ENCODE data around the gene SHCBP1.
"Not testable (repeated sequence)": the region's sequence is repeated elsewhere in the genome, so short reads cannot be mapped to it uniquely, and the experiment has no call there.

SHCBP1 gene, protein sequence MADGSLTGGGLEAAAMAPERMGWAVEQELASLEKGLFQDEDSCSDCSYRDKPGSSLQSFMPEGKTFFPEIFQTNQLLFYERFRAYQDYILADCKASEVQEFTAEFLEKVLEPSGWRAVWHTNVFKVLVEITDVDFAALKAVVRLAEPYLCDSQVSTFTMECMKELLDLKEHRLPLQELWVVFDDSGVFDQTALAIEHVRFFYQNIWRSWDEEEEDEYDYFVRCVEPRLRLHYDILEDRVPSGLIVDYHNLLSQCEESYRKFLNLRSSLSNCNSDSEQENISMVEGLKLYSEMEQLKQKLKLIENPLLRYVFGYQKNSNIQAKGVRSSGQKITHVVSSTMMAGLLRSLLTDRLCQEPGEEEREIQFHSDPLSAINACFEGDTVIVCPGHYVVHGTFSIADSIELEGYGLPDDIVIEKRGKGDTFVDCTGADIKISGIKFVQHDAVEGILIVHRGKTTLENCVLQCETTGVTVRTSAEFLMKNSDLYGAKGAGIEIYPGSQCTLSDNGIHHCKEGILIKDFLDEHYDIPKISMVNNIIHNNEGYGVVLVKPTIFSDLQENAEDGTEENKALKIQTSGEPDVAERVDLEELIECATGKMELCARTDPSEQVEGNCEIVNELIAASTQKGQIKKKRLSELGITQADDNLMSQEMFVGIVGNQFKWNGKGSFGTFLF

GRCh38 chr16:46621006-46621933 lies at the start of gene SHCBP1:
Gene SHCBP1, minus strand, starts transcription at chr16:46621379. Its CDS starts 20 bp downstream, at chr16:46621359.
- DNase-seq = peak; percentile 73 to 82

- no peak for DNase-seq
Measured at GRCh38 chr16:46662123-46662522, 40.9 kb upstream of the SHCBP1 start.

DNA sequence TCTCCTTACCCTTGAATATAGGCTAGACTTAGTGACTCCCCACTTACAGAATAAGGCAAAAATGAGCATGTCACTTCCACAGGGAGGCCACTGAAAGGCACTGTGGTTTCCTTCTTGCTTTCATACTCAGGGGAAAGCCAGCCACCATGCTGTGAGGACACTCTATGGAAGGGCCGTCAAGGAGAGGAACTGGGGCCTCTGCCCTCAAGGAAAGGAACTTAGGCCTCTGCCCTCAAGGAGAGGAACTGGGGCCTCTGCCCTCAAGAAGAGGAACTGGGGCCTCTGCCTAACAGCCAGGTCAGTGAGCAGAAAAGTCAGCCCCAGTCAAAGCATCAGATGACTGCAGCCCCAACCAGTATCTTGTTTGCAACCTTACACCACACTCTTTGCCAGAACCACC lies 37.7 kb upstream of the SHCBP1 start:
- peak in 1 of 2 donors; percentile 4 for DNase-seq

DNA sequence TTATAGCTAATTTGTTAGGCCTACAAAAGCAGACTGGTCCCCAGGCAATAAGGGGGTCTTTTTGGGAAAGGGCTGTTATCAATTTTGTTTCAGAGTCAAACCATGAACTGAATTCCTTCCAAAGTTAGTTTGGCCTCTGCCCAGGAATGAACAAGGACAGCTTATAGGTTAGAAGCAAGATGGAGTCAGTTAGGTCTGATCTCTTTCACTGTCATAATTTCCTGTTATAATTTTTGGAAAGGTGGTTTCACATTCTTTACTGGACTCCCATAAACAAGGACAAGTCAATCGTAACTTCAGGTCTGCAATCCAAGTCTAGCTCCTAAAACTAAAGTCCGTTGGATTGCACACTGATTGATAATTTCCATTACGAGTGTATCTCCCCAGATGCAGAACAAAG lies 30.1 kb upstream of the SHCBP1 start:
- no peak for DNase-seq

- DNase-seq = no peak
Measured at GRCh38 chr16:46650254-46650623, 29.1 kb upstream of the SHCBP1 start.

- no peak for DNase-seq
Measured at GRCh38 chr16:46649588-46650253, 28.5 kb upstream of the SHCBP1 start.

DNA sequence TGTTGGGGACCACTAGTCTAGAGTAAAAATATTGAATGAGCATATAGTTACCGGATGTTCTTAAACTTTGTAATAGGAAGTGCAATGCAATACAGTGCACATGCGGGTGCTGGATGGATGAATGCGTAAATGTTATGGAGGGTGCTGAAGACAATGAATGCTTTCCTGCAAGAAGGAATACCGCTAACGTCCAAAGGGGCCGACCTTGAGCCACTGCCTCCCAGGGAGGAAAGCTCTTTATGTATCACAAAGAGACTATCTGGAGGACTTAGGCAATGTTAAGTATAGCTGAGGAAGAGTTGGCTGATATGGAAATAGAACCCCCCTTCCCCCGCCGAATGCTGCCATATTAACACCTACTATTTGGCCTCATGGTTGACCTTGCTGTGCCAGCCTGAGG lies 27.5 kb upstream of the SHCBP1 start:
- DNase-seq = no peak

DNA sequence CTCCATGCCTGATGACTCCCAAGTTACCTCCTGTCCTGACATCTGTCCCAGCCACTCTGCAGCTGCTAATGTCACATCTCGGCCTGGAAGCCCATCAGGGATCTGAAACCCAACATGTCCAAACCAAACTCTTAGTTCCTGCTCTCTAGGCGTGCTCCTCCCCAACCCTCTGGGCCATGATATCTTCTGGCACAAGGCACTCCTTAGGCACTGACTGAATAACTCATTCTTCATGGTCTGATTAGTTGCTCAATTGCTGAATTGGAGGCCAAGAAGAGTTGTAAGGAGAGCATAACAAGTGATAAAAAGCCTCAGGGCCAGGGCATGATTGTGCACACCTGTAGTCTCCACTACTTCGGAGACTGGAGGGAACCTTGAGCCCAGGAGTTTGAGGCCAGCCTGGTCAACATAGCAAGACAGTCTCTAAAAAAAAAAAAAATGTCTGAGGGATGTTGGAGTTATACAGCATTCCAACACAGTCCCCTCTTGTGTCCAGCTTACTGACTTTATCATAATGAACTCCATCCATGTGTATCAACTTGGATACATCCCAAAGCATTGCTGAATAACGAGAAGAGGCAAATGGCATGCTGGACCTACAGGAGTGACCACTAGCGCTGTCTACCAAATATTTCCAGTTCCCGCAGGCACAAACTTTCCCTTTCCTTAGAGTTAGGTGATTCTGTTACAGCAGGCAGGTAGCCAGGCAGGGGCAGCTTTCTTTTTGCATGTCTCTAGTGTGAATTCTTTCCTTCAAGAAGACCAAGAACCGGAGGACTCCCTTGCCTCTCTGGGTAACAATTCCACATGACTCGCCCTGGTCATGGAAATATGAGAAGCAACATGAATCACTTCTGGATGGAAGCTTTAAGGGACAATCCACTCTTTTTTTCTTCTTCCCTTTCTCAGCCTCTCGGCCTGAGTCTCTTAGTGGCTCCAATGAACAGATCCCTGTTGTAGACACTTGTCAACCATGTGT lies 18.1 kb upstream of the SHCBP1 start:
- DNase-seq = no peak

- DNase-seq = no peak
Measured at GRCh38 chr16:46632778-46633733, 11.9 kb upstream of the SHCBP1 start.

- no peak for DNase-seq
Measured at GRCh38 chr16:46629331-46630219, 8.4 kb upstream of the SHCBP1 start.

DNA sequence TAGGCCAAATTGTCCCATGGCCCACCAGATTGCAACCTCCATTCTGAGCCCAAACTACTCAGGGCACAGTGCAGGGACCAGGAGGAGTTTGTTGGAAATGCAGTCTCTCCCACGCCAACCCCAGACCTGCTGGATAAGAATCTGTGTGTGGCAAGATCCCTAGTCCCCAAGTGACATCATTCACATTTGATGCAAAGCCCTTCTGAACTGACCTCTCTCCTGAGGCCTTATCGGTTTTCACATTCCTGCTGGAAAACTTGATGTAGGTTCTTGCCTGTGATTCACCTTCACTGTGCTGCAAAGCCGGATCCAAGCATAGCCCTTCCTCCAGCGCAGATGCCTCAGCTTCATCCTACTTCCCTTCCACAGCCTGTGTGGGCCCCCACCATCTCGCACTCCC lies 6.6 kb upstream of the SHCBP1 start:
- no peak for DNase-seq

DNA sequence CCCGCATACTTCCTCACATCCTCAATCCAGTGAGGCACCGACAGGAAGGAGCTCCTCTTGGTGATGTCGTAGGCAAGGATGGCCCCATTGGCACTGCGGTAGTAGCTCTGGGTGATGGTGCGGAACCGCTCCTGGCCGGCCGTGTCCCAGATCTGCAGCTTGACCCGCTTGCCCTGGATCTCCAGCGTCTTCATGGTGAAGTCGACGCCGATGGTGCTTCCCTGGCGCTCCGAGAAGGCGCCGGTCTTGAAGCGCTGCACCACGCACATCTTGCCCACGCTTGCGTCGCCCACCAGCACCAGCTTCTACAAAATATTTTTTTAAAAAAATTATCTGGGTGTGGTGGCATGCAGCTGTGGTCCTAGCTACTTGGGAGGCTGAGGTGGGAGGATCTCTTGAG lies 5.5 kb upstream of the SHCBP1 start:
- DNase-seq = not testable (repeated sequence)

- not testable (repeated sequence) for DNase-seq
Measured at GRCh38 chr16:46624862-46625261, 3.7 kb upstream of the SHCBP1 start.

DNA sequence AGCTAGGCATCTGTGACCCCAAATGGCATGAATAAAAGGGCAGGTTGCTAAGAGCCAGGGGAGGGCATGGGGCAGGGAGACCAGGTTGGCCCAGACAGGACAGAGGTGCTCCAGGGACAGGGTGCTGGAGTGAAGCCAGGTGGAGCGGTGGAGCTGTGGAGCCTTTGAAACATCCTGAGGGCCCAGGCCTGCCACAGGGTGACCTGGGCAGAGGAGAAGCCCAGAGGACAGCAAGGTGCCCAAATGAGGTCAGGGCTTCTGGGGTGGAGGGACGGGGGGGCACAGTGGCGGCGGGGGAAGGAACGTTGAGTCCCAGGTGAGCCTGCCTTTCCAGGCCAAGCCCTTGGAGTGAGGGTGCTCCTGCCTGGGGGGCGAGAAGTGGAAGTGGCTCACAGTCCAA lies 2.5 kb upstream of the SHCBP1 start:
- not testable (repeated sequence) for DNase-seq

- DNase-seq = not testable (repeated sequence)
Measured at GRCh38 chr16:46623246-46623645, 2.1 kb upstream of the SHCBP1 start.

DNA sequence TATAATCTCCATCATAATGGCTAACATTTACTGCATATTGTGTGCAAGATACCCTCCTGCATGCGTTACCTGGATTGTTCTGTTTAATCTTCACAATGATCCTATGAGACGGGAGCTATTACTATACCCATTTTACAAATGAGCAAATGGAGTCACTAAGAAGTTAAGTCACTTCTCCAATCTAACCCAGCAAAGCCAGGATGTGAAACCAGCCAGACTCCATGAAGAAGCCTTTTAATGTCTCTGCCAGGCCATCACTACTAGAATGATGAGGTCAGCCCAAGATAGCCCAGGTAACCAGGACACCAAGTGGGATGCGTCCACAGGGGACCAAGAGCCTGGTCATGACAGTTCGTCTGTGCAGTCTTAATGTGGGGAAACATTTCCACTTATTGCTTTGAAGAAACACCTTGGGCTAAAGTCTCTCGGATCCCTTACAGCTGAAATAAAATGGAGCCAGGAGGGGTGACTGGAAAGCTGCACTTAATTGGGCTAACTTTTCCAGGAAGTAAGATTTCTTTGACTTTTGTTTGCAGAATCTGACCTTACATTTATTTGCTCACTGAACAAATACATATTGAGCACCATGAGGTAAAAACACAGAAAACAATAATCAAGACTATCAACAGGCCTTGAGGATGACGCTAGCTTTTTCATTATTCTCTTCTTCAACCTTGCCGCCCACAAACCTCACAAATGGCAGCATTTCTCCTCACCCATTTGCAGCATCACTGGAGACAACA lies 926 bp upstream of the SHCBP1 start:
- DNase-seq = no peak

- DNase-seq = peak in 1 of 2 donors; percentile 0
Measured at GRCh38 chr16:46620266-46621005, 743 bp downstream of the SHCBP1 start.

- DNase-seq = no peak
Measured at GRCh38 chr16:46618516-46618915, 2.7 kb downstream of the SHCBP1 start.

All from stimulated activated CD4-positive, alpha-beta T cell treated with anti-CD3 and anti-CD28 coated beads, Interleukin-2, amount 100 ng/mL, for 48 hours (primary cell).